GM18511 (cell line): ENCODE results near the gene DSN1.
"Not testable (repeated sequence)": the region's sequence is repeated elsewhere in the genome, so short reads cannot be mapped to it uniquely, and the experiment has no call there.

Experiments
- ATAC-seq: cut with Tn5 transposase; IDR thresholded peaks from one replicate; pipeline ENCODE4 v1.9.1; 2021; ENCODE audit warnings: mild to moderate bottlenecking, moderate library complexity; ENCODE audit not compliant: unreplicated experiment

DSN1 gene

GRCh38 chr20:36773597-36774390 is at the start of gene DSN1:
TSS of gene DSN1 (minus strand) at chr20:36773763. CDS start at chr20:36771458, 2,305 bp downstream.
- ATAC-seq = peak; percentile 87

- ATAC-seq = no peak
These were observed 49.6 kb upstream of the DSN1 start for GRCh38 chr20:36823121-36823520.

DNA sequence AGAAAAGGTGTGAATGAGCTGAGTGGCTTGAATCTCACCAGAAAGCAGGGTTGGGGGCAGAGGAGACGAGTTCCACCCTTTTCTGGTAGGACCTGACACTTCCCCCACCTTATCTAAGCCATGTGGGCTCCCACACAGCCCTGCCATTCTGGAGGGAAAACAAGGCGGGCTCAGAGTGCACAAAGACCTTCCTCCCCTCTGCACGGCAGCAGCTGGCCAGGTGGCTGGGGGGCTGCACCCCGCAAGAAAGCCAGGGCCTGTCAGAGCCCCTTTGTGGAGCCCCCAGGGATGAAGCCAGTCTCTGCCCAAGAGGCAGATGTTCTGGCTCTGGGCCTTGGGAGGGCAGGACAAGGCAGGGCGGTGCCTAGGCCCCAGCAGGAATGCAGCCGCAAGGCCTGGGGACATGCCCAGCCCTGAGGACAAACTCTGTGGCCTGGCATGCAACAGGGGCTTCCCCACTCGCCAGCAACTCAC is 48.4 kb upstream of the DSN1 start:
- ATAC-seq = no peak

DNA sequence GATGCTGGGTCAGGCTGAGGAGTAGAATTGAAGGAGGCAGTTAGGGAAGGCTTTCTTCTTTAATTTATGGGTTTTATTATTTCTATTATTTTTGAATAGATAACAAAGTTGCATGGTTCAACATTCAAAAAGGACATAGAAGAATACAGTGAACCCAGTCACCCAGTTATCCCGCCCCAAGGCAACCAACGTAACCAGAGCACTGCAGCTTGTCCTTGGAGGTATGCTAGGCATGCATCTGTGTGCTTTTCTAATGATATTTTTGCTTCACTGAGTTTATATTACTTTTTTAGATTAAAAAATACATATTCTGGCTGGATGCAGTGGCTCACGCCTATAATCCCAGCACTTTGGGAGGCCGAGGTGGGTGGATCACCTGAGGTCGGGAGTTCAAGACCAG is 47.4 kb upstream of the DSN1 start:
- no peak for ATAC-seq

DNA sequence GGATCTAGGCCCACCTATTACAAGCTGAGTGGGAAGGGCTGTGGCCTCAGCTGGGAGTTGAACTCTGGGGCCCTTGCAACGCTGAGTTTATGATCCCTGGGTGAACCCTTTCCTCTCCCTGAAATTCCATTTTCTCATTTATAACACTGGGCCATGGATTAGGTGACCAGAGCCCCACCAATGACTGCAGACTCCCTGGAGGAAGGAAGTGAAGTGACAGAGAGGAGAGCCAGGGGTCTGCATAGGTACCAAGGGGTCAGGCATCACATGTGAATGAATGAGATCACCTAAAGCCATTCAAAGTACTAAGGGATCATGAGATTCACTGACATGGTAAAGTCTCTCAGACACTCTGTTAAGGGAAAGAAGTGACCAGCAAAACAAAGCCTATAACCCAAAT is 46.5 kb upstream of the DSN1 start:
- no peak for ATAC-seq

DNA sequence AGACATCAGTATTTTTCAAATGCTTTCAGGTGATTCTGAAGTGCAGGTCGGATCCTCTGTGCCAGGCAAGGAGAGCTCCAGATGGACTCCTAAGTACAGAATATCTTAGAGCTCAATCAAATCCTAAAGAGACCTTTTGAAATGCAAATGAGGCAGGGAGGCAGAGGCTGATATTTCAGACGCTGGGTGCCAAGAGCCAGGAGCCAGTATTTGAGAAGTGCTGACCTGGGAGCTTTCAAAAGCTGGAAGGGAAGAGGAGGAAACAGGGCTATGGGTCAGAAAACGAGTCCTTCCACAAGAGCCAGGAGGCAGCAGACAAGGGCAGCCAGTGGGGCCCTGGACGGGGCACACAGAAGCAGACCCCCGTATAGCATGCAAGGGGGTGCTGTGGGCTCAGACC is 46.1 kb upstream of the DSN1 start:
- no peak for ATAC-seq

GRCh38 chr20:36818861-36819260 is 45.3 kb upstream of the DSN1 start:
- no peak for ATAC-seq

GRCh38 chr20:36818185-36818584 is 44.6 kb upstream of the DSN1 start:
- no peak for ATAC-seq

- ATAC-seq = no peak
These were observed 43.9 kb upstream of the DSN1 start for GRCh38 chr20:36817496-36817895.

- no peak for ATAC-seq
These were observed 42.0 kb upstream of the DSN1 start for GRCh38 chr20:36815454-36816091.

- no peak for ATAC-seq
These were observed 39.3 kb upstream of the DSN1 start for GRCh38 chr20:36812594-36813463.

DNA sequence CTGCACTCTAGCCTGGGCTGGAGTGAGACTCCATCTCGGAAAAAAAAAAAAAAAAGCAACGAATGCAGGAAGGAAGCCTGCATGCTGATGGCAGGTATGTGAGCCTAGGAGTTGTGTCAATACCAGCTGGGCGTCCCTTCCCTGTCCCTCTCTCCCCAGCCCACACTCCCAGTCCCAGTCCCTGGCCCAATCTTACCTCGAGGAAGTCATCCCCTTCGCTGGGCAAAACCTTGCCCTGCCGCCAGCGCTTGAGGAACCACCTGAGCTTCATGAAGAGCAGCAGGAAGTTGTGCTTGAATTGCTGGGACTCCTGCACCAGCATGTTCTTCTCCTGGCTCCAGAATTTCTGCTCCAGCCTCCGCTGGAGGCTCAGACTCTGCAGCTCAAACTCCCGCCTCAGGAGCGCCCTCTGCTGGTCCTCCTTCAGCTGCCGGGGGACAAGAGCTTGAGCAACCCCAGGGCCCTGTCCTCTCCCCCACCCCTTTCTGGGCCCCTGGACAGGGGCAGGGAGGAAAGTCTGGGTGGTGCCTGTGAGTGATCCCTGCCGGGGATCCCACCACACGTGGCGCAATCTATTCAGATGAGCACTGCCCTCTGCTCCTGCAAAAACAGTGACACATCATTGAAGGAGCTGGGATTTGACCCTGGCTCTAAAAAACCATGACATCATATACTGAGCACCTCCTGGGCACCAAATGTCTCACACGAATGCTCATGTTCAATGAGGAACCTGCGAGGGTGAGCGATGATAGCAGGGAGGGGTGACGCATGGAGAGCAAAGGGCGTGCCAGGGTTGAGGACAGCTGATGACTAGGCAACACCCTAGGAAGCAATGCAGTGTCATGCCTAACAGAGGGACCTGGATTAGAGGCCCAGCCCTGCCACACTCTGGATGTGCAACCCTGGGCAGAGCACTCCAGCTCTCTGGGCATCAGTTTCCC is 35.0 kb upstream of the DSN1 start:
- ATAC-seq = no peak

DNA sequence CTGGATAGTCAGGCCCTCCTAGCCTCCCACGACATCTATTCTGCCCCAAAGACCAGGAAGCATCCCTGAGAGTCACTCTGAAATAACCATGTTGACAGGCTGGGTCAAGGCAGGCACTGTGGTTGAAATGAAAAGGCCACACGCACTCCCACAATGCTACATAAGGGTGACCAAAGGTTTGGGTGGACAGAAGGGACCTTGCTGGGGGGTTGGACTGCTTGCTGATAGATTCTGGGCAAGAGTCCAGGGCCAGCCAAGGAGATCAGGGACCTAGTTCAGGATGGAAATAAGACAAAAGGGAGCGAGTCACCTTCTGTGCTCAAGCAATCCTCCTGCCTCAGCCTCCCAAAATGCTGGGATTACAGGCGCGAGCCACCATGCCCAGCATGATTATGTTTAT is 32.5 kb upstream of the DSN1 start:
- ATAC-seq = no peak

DNA sequence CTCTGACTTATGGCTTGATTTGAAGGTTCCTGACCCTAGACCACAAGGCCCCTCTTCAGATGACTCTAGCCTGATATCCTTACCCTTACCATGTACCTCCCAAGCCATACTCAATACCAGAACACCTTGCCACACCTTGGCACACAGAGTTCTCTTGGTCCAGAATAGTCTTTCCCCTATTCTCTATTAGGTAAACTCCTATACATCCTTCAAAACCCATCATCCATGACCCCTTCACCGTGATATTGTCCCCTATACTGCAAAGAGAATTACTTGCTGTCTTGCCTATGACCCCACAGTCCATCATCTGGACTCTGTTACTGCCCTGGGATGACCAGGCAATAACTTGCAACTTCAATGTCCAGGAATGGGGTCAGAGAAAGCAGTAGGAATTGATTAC is 31.8 kb upstream of the DSN1 start:
- no peak for ATAC-seq

DNA sequence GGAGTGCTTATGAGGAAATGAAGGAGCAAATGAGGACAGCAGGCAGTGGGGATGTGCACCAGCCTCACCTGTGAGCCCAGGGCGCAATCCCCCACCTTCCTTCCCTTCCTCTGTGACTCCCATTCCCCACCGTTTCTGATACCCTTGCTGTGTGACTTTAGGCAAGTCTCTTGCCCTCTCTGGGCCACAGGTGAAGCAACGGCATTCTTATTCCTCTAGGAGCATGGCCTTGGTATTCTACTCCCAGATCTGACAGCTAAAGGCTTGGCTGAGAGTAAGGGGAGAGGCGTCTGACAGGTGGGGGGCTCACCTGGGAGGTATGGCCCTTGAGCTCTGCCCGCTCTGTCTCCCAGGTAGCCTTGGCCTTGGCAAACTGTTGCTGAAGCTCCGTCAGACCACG is 30.9 kb upstream of the DSN1 start:
- ATAC-seq = no peak

DNA sequence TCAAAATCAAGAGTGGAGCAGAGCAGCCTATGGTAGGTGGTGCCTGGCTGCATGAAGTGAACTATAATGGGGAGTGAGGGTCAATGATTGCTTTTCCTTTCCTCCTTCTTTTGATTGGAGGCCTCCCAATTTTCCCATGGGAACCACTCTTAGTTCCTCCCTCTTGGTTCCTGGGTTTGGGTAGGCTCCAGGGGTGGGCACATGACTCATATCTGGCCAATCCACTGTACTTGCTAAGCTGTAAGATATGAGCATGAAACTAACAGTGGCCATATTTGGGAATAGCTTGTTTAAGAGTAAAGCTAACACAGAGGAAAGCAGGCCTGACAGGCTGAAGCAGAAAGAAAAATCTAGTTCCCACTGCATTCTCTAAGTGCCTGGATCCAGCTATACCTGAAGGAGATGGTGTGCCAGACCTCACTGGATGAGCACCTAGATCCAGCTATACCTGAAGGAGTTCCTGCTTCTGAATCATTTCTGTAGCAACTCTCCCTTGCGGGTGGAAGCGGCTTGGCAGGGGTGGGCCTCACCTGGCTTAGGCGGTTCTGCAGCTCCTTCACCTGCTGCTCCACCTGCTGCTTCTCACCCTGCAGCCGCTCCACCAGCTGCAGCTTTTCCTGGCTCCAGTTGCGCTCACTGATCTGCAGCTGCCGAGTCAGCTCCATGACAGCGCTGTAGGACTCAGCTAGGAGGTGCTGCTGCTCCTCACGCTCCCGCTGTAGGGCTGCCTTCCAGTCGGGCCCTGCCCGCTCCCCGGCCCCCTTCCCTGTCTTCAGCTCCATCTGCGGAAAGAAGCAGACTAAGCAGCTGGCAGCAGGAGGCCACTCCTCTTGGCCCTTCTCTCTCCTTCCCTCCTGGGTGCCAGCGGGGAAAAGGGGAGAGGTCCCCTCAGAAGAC is 29.0 kb upstream of the DSN1 start:
- no peak for ATAC-seq

DNA sequence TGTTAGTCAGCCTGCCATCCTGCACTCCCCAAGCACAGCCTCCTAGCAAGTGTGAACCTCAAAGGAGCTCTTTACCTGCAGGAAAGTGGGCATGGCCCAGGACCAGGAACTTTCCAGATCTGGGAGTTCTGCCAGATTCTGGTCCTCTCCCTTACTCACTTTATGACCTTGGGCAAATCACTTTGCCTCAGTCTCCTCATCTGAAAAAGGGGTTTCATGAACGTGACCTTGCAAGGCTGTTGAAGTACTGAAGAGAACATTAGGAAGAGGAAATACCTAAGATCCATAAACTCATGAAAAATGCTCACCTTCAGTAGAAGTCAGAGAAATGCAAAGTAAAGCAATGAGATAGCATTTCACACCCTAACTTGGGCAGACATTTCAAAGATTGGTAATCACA is 26.8 kb upstream of the DSN1 start:
- no peak for ATAC-seq

DNA sequence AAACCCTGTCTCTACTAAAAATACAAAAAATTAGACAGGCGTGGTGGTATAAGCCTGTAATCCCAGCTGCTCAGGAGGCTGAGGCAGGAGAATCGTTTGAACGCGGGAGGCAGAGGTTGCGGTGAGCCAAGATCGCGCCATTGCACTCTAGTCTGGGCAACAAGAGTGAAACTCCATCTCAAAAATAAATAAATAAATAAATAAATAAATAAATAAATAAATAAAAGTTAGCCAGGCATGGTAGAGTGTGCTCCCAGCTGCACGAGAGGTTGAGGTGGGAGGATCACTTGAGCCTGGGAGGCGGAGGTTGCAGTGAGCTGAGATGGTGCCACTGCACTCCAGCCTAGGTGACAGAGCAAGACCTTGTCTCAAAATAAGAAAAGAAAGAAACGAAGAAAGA is 25.8 kb upstream of the DSN1 start:
- ATAC-seq = not testable (repeated sequence)

GRCh38 chr20:36796875-36797274 is 23.3 kb upstream of the DSN1 start:
- no peak for ATAC-seq
